ENCODE measurements around the gene ZNF346. TPM values are rescaled to one million over a fixed set of nuclear protein-coding genes. Genes with fewer than 3 reads are reported as not detected.

The ZNF346 gene
- total RNA-seq, 1 donor = 17.9 TPM

DNA sequence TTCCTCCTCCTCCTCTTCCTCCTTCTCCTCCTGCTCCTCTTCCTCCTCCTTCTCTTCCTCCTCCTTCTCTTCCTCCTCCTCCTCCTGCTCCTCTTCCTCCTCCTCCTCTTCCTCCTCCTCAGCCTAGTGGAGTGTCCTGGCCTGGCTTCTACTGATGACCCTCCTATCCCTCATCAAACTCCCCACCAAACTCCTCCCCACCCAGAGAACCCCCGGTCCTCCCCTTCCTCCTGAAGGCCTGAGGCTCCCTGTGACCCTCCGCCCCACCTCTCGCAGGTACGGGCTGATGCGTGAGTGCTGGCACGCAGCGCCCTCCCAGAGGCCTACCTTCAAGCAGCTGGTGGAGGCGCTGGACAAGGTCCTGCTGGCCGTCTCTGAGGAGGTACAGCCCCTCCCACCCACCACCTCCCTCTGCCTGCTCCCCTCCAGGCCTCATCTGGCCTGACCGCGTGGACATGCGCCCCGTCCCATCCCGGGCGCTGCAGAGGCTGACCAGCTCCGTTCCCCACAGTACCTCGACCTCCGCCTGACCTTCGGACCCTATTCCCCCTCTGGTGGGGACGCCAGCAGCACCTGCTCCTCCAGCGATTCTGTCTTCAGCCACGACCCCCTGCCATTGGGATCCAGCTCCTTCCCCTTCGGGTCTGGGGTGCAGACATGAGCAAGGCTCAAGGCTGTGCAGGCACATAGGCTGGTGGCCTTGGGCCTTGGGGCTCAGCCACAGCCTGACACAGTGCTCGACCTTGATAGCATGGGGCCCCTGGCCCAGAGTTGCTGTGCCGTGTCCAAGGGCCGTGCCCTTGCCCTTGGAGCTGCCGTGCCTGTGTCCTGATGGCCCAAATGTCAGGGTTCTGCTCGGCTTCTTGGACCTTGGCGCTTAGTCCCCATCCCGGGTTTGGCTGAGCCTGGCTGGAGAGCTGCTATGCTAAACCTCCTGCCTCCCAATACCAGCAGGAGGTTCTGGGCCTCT is 74.8 kb downstream of the ZNF346 start:
- TF ChIP-seq, protein P1, sequence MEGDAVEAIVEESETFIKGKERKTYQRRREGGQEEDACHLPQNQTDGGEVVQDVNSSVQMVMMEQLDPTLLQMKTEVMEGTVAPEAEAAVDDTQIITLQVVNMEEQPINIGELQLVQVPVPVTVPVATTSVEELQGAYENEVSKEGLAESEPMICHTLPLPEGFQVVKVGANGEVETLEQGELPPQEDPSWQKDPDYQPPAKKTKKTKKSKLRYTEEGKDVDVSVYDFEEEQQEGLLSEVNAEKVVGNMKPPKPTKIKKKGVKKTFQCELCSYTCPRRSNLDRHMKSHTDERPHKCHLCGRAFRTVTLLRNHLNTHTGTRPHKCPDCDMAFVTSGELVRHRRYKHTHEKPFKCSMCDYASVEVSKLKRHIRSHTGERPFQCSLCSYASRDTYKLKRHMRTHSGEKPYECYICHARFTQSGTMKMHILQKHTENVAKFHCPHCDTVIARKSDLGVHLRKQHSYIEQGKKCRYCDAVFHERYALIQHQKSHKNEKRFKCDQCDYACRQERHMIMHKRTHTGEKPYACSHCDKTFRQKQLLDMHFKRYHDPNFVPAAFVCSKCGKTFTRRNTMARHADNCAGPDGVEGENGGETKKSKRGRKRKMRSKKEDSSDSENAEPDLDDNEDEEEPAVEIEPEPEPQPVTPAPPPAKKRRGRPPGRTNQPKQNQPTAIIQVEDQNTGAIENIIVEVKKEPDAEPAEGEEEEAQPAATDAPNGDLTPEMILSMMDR (IDR thresholded peaks at IDR 0.05; ENCODE audit: insufficient read depth, low read length) = no peak
- no peak overlapping the region for H3K4me3 ChIP-seq (ENCODE audit: low read depth, low read length)
- no peak for DNase-seq (ENCODE audit: low read depth)

DNA sequence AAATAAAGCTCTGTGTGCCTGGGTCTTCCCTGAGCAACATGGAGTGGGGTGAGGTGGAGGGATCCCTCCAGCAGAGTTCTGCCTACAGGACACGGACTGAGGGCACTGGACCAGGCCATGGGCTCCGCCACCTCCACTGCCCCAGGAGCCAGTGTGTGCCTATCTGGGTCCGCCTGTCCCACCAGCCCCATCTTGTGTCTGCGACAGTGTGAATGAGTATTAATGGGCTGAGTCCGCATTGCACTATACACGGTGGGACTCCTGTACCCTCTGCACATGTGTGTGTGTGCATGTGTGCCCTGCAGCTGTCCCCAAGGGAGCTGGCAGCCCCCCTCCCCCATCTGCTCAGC is 75.6 kb downstream of the ZNF346 start:
- H3K4me3 ChIP-seq (ENCODE audit: low read depth, low read length) = no peak overlapping the region
- no peak for DNase-seq (ENCODE audit: low read depth)
- TF ChIP-seq, protein P1 (IDR thresholded peaks at IDR 0.05; ENCODE audit: insufficient read depth, low read length) = no peak

DNA sequence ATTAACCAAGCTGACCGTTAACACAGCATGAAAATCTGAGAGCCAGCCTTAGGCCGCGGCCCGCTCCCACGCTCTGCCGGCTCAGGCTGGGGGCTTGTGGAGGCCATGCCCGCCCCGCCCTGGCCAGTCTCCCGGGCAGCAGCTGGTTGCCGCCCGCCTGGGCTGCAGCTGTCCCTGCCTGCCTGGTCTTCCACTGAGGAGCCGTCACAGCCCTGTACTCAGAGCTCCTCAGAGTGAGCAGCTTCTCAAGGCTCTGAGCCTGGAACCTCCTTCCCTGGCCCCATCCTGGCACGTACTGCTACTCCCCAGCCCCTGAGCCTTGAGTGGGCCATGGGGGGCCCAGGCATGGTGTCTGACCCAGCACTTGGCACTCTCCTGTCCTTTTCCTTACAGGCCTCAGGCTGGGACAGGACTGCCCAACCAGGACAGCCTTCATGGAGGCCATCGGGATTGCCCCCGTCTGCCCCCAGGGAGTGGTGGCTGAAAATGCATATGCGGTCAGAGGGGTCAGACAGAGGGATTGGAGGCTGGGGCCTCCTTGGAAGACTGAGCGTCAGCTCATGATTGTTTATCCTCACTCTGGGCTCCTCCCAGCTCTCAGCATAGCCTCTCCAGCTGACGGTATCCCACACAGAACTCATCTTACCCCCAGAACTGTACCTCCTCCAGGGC is 76.1 kb downstream of the ZNF346 start:
- TF ChIP-seq, protein P1 (IDR thresholded peaks at IDR 0.05; ENCODE audit: insufficient read depth, low read length) = no peak

DNA sequence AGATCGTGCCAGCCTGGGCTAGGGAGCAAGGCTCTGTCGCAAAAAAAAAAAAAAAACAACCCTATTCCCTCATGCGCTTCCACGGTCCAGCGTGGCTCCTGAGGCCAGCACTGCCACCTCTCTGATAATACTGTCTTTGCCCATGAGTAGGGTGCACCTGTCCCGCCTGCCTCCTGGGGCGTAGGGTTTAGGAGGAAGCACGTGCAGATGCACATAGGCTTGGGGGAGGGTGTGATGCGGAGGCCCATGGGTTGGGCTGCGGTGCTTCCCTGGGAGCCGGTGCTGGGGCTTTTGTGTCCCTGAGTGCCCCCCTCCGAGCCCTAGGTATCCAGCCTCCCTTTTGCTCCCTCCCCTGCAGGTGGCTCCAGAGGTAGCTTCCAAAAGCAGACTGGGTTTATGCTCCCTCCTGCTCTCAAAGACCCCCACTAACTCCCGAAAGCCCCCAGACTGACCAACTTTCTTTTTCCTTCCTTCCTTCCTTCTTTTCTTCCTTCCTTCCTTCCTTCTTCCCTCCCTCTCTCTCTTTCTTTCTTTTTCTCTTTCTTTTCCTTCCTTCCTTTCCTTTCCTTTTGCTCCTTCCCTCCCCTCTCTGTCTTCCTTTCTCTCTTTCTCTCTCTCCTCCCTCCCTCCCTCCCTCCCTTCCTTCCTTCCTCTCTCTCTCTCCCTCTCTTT is 77.1 kb downstream of the ZNF346 start:
- TF ChIP-seq, protein P1 (IDR thresholded peaks at IDR 0.05; ENCODE audit: insufficient read depth, low read length) = no peak
- H3K4me3 ChIP-seq (ENCODE audit: low read depth, low read length) = no peak overlapping the region
- DNase-seq (ENCODE audit: low read depth) = no peak

More for the DNA sequence above, 76.1 kb downstream of the ZNF346 start:
- DNase-seq (ENCODE audit: low read depth) = no peak
- no peak overlapping the region for H3K4me3 ChIP-seq (ENCODE audit: low read depth, low read length)

DNA sequence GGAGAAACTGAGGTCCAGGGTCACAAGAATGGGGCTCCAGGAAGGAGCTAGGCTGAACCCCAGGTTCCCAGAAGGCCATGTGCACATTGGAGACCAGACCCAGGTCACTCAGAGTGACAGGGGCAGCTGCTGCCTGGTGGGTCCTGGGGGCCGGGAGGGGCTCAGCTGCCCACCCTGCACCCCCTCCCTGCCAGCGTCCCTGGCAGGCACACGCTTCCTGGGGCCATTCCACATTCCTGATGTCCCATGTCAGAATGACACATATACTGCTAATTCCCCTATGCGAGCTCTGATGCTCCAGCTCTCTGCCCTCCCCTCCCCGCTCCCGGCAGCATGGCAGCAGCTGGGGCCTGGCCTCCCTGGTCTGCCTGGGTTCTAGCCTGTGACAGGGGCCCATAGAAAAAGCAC is 78.2 kb downstream of the ZNF346 start:
- DNase-seq (ENCODE audit: low read depth) = no peak
- H3K4me3 ChIP-seq (ENCODE audit: low read depth, low read length) = no peak overlapping the region

More for the DNA sequence above, 78.2 kb downstream of the ZNF346 start:
- TF ChIP-seq, protein P1 (IDR thresholded peaks at IDR 0.05; ENCODE audit: insufficient read depth, low read length) = no peak

Data from fibroblast of the aortic adventitia (primary cell).